ENCODE results near the gene AMOTL1. TPM values are rescaled to one million over a fixed set of nuclear protein-coding genes. Genes with fewer than 3 reads are reported as not detected.

The AMOTL1 gene
- polyA plus RNA-seq, 1 donor from 2014 or later: 10.7 TPM

- H3K9ac ChIP-seq (ENCODE audit: low read length): no peak overlapping the region
- no peaks in the 10 kb centered on the region for H4K20me1 ChIP-seq (ENCODE audit: insufficient read depth)
- no peaks in the 10 kb centered on the region for H3K27me3 ChIP-seq (ENCODE audit: insufficient read depth, low read depth, low read length)
- no peaks in the 10 kb centered on the region for H3F3A ChIP-seq (ENCODE audit: insufficient read depth, low read length, poor library complexity, severe bottlenecking)
- H3K9me3 ChIP-seq (ENCODE audit: low read length): no peaks in the 10 kb centered on the region
- no peak overlapping the region for H3K27ac ChIP-seq (ENCODE audit: low read length)
- no peaks in the 10 kb centered on the region for H3K79me2 ChIP-seq (replicated peaks; ENCODE audit: insufficient read depth, low read length)
- H3K9me2 ChIP-seq (ENCODE audit: insufficient read depth, low read length): no peaks in the 10 kb centered on the region
- TF ChIP-seq EZH2 (IDR thresholded peaks at IDR 0.05; ENCODE audit: borderline replicate concordance, insufficient read depth, low read length, poor library complexity, severe bottlenecking) (no peak), MXI1 (conservative IDR thresholded peaks at IDR 0.05; ENCODE audit: poor library complexity, severe bottlenecking) (no peak), RAD21 (conservative IDR thresholded peaks at IDR 0.05) (no peak), TAF1 (IDR thresholded peaks at IDR 0.05; ENCODE audit: low read depth) (no peak)
- TF ChIP-seq, protein P1, sequence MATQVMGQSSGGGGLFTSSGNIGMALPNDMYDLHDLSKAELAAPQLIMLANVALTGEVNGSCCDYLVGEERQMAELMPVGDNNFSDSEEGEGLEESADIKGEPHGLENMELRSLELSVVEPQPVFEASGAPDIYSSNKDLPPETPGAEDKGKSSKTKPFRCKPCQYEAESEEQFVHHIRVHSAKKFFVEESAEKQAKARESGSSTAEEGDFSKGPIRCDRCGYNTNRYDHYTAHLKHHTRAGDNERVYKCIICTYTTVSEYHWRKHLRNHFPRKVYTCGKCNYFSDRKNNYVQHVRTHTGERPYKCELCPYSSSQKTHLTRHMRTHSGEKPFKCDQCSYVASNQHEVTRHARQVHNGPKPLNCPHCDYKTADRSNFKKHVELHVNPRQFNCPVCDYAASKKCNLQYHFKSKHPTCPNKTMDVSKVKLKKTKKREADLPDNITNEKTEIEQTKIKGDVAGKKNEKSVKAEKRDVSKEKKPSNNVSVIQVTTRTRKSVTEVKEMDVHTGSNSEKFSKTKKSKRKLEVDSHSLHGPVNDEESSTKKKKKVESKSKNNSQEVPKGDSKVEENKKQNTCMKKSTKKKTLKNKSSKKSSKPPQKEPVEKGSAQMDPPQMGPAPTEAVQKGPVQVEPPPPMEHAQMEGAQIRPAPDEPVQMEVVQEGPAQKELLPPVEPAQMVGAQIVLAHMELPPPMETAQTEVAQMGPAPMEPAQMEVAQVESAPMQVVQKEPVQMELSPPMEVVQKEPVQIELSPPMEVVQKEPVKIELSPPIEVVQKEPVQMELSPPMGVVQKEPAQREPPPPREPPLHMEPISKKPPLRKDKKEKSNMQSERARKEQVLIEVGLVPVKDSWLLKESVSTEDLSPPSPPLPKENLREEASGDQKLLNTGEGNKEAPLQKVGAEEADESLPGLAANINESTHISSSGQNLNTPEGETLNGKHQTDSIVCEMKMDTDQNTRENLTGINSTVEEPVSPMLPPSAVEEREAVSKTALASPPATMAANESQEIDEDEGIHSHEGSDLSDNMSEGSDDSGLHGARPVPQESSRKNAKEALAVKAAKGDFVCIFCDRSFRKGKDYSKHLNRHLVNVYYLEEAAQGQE (IDR thresholded peaks at IDR 0.05; ENCODE audit: borderline replicate concordance): no peak
- TF ChIP-seq, protein P2, sequence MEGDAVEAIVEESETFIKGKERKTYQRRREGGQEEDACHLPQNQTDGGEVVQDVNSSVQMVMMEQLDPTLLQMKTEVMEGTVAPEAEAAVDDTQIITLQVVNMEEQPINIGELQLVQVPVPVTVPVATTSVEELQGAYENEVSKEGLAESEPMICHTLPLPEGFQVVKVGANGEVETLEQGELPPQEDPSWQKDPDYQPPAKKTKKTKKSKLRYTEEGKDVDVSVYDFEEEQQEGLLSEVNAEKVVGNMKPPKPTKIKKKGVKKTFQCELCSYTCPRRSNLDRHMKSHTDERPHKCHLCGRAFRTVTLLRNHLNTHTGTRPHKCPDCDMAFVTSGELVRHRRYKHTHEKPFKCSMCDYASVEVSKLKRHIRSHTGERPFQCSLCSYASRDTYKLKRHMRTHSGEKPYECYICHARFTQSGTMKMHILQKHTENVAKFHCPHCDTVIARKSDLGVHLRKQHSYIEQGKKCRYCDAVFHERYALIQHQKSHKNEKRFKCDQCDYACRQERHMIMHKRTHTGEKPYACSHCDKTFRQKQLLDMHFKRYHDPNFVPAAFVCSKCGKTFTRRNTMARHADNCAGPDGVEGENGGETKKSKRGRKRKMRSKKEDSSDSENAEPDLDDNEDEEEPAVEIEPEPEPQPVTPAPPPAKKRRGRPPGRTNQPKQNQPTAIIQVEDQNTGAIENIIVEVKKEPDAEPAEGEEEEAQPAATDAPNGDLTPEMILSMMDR (IDR thresholded peaks at IDR 0.05; ENCODE audit: poor library complexity, severe bottlenecking): no peak
- no peak overlapping the region for H3K4me2 ChIP-seq (ENCODE audit: low read length)
- H3K4me3 ChIP-seq (ENCODE audit: low read length): no peak overlapping the region
- H2AFZ ChIP-seq (ENCODE audit: low read depth, low read length): no peak overlapping the region
- peaks cover 11% of the 10 kb centered on the region for H3K36me3 ChIP-seq (ENCODE audit: insufficient read depth, low read length)
Measured at GRCh38 chr11:94884376-94884775, 116.2 kb downstream of the AMOTL1 start.

DNA sequence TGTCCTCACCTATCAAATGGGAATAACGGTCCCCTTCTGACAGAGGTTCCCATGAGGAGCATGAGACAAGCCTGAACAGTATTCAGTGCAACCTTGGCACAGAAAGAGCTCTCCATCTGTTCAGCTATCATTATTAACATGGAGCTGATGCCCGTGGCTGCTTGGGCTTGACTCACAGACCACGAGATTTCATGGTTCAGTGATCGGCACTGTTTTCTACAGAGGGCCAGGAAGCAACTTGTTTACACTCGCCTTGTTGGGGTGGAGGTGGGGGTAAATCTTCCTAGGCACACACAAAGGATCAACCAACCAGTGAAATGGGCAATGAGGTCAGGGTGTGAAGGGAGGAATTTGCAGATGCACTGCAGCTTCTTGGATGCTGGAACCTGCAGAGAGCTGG is 117.0 kb downstream of the AMOTL1 start:
- Histone ChIP-seq H3K27me3 (ENCODE audit: insufficient read depth, low read depth, low read length) (no peaks in the 10 kb centered on the region), H3K4me3 (ENCODE audit: low read length) (no peak overlapping the region), H2AFZ (ENCODE audit: low read depth, low read length) (no peak overlapping the region), H3K79me2 (replicated peaks; ENCODE audit: insufficient read depth, low read length) (no peaks in the 10 kb centered on the region), H3K9ac (ENCODE audit: low read length) (no peak overlapping the region), H3K27ac (ENCODE audit: low read length) (no peak overlapping the region), H3F3A (ENCODE audit: insufficient read depth, low read length, poor library complexity, severe bottlenecking) (no peaks in the 10 kb centered on the region), H4K20me1 (ENCODE audit: insufficient read depth) (no peaks in the 10 kb centered on the region), H3K9me3 (ENCODE audit: low read length) (no peaks in the 10 kb centered on the region), H3K9me2 (ENCODE audit: insufficient read depth, low read length) (no peaks in the 10 kb centered on the region), H3K4me2 (ENCODE audit: low read length) (no peak overlapping the region), H3K36me3 (ENCODE audit: insufficient read depth, low read length) (peaks cover 11% of the 10 kb centered on the region)
- TF ChIP-seq, protein P2 (IDR thresholded peaks at IDR 0.05; ENCODE audit: poor library complexity, severe bottlenecking): no peak
- no peak for TF ChIP-seq RAD21 (conservative IDR thresholded peaks at IDR 0.05)
- no peak for TF ChIP-seq EP300 (conservative IDR thresholded peaks at IDR 0.05; ENCODE audit: poor library complexity, severe bottlenecking)
- TF ChIP-seq, protein P1 (IDR thresholded peaks at IDR 0.05; ENCODE audit: borderline replicate concordance): no peak
- TF ChIP-seq EZH2 (IDR thresholded peaks at IDR 0.05; ENCODE audit: borderline replicate concordance, insufficient read depth, low read length, poor library complexity, severe bottlenecking): no peak
